PC-3 (cell line): ENCODE measurements around the gene LINGO1.

ENCODE experiments used
- CTCF ChIP-seq: fragments of 300-600 bp; sonication (generic); conservative IDR thresholded peaks from 2 replicates; pipeline ENCODE4 v1.5.1; 2017; ENCODE audit warnings: antibody characterized with exemption, low read depth, mild to moderate bottlenecking, low read length
- EZH2 ChIP-seq: fragments of 300-600 bp; sonication (generic); IDR thresholded peaks from one replicate; pipeline ENCODE4 v1.6.1; 2017; ENCODE audit warnings: antibody characterized with exemption, mild to moderate bottlenecking, low read length; ENCODE audit not compliant: unreplicated experiment
- EZH2phosphoT487 ChIP-seq: fragments of 300-600 bp; sonication (generic); IDR thresholded peaks from 2 replicates; pipeline ENCODE4 v1.6.1; 2018; ENCODE audit warnings: mild to moderate bottlenecking, antibody characterized with exemption, low read length, borderline replicate concordance

- no peak for TF ChIP-seq EZH2
- TF ChIP-seq CTCF: no peak
- no peak for TF ChIP-seq EZH2phosphoT487
These were observed 55.3 kb downstream of the LINGO1 start for GRCh38 chr15:77577366-77577950.
